ENCODE data around the gene TRPM8.
"Not testable (repeated sequence)": the region's sequence is repeated elsewhere in the genome, so short reads cannot be mapped to it uniquely, and the experiment has no call there.

DNA sequence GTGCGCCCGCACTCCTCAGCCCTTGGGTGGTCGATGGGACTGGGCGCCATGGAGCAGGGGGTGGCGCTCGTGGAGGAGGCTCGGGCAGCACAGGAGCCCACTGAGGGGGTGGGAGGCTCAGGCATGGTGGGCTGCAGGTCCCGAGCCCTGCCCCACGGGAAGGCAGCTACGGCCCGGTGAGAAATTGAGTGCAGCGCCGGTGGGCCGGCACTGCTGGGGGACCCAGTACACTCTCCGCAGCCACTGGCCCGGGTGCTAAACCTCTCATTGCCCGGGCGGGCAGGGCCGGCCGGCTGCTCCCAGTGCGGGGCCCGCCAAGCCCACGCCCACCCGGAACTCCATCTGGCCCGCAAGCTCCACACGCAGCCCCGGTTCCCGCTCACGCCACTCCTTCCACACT, 55.3 kb downstream of the TRPM8 start:
- TF ChIP-seq CTCF (IDR thresholded peaks at IDR 0.05; ENCODE audit: low read depth, low read length); MYC (IDR thresholded peaks at IDR 0.05; ENCODE audit: low read depth, low read length); POLR2A (IDR thresholded peaks at IDR 0.05; ENCODE audit: extremely low read depth, insufficient read length); MAX (IDR thresholded peaks at IDR 0.05; ENCODE audit: low read depth, low read length): not testable (repeated sequence)

Measured in NB4 (cell line).